ENCODE results near the gene AQP3.

GRCh38 chr9:33468797-33469621 lies 21.6 kb upstream of the AQP3 start:
- no peak for TF ChIP-seq YY1 (IDR thresholded peaks at IDR 0.05; ENCODE audit: insufficient read depth, insufficient read length)
- TF ChIP-seq ZNF274 (IDR thresholded peaks at IDR 0.05; ENCODE audit: low read depth, low read length): no peak

Data from NT2/D1 (cell line).